HepG2 (cell line): ENCODE results near the gene ZNF132. TPM values are rescaled to one million over a fixed set of nuclear protein-coding genes. Genes with fewer than 3 reads are reported as not detected.
A peak's percentile ranks its signal among the peaks of the same experiment; 100 is the strongest.

ENCODE experiments used
- ATM ChIP-seq: fragments of 450-650 bp; IDR thresholded peaks from 2 replicates; pipeline ENCODE4 v1.7.1; 2017; ENCODE audit warnings: mild to moderate bottlenecking, borderline replicate concordance
- DRAP1 ChIP-seq: IDR thresholded peaks from 2 replicates; pipeline ENCODE4 v1.6.1; 2016; ENCODE audit warnings: missing genetic modification reagents, missing compliant biosample characterization
- HNF4G ChIP-seq, 2 experiments: sonication (generic) in 1 of 2; formaldehyde crosslinking in 1 of 2; IDR thresholded peaks; 2 replicates each; pipeline versions ENCODE4 v1.4.0 to v1.6.1; 2011 to 2020; ENCODE audit warnings: borderline replicate concordance in 2 of 2, low read depth in 2 of 2, mild to moderate bottlenecking in 2 of 2, low read length in 1 of 2, missing genetic modification reagents in 1 of 2, moderate library complexity in 1 of 2
- KLF11 ChIP-seq: IDR thresholded peaks from 2 replicates; pipeline ENCODE4 v1.6.1; 2016; ENCODE audit warnings: missing compliant biosample characterization
- NFIB ChIP-seq: sonication (generic); formaldehyde crosslinking; IDR thresholded peaks from 2 replicates; pipeline ENCODE4 v1.9.0; 2021; ENCODE audit warnings: missing genetic modification reagents, mild to moderate bottlenecking, borderline replicate concordance
- RBAK ChIP-seq: sonication (generic); formaldehyde crosslinking; IDR thresholded peaks from 2 replicates; pipeline ENCODE4 v1.5.1; 2020; ENCODE audit warnings: mild to moderate bottlenecking, missing genetic modification reagents
- SIX4 ChIP-seq: sonication (generic); formaldehyde crosslinking; IDR thresholded peaks from 2 replicates; pipeline ENCODE4 v1.4.0; 2020; ENCODE audit warnings: missing genetic modification reagents
- ZHX1 ChIP-seq: sonication (generic); formaldehyde crosslinking; IDR thresholded peaks from 2 replicates; pipeline ENCODE4 v1.8.1; 2022; ENCODE audit warnings: low read depth, mild to moderate bottlenecking, missing genetic modification reagents
- ZNF282 ChIP-seq: fragments of 450-650 bp; IDR thresholded peaks from 2 replicates; pipeline ENCODE4 v1.6.1; 2018; ENCODE audit not compliant: partially characterized antibody
- ZNF446 ChIP-seq: sonication (generic); formaldehyde crosslinking; IDR thresholded peaks from 2 replicates; pipeline ENCODE4 v1.5.0; 2020; ENCODE audit warnings: mild to moderate bottlenecking, missing genetic modification reagents
- ZNF619 ChIP-seq: sonication (generic); formaldehyde crosslinking; IDR thresholded peaks from 2 replicates; pipeline ENCODE4 v1.4.0; 2020; ENCODE audit warnings: mild to moderate bottlenecking, missing genetic modification reagents
- ZNF646 ChIP-seq: sonication (generic); formaldehyde crosslinking; IDR thresholded peaks from 2 replicates; pipeline ENCODE4 v1.9.0; 2021; ENCODE audit warnings: mild to moderate bottlenecking, missing genetic modification reagents
- polyA plus RNA-seq, 8 experiments: library from polyadenylated mRNA; depleted of rRNA in 3 of 8; stranded (reverse) in 7 of 8; unstranded in 1 of 8; fragments of >200 nt; fragmentation: Illumina TruSeq in 4 of 8; extraction: Trizol in 4 of 8; gene quantifications; 2 replicates each; pipeline versions ENCODE4 v1.2.1 to v1.2.3, GENCODE V29; 2011 to 2016; ENCODE audit warnings: low read depth in 4 of 8, missing spikeins in 1 of 8, mixed read lengths in 1 of 8; ENCODE audit not compliant: insufficient read depth in 1 of 8
- total RNA-seq, 5 experiments: library from RNA; depleted of rRNA; stranded (reverse); fragments of >200 nt; fragmentation: Illumina TruSeq; extraction: Trizol; gene quantifications; 2 replicates each; pipeline ENCODE4 v1.2.3, GENCODE V29; 2016; ENCODE audit warnings: low read depth in 1 of 5
- TF ChIP-seq, protein P1 (sequence below): sonication (generic); formaldehyde crosslinking; IDR thresholded peaks from 2 replicates; pipeline ENCODE4 v1.8.0; 2022; ENCODE audit warnings: missing genetic modification reagents, mild to moderate bottlenecking, moderate library complexity, borderline replicate concordance
- TF ChIP-seq, protein P2 (sequence below): sonication (generic); formaldehyde crosslinking; IDR thresholded peaks from 2 replicates; pipeline ENCODE4 v1.4.0; 2020; ENCODE audit warnings: missing genetic modification reagents, mild to moderate bottlenecking, borderline replicate concordance

Gene ZNF132
- total and polyA plus RNA-seq, 2 of the 13 experiments (the other 11 are each of a cell fraction or from before 2014, with no cell fraction given) = not detected

- TF ChIP-seq, protein P1, sequence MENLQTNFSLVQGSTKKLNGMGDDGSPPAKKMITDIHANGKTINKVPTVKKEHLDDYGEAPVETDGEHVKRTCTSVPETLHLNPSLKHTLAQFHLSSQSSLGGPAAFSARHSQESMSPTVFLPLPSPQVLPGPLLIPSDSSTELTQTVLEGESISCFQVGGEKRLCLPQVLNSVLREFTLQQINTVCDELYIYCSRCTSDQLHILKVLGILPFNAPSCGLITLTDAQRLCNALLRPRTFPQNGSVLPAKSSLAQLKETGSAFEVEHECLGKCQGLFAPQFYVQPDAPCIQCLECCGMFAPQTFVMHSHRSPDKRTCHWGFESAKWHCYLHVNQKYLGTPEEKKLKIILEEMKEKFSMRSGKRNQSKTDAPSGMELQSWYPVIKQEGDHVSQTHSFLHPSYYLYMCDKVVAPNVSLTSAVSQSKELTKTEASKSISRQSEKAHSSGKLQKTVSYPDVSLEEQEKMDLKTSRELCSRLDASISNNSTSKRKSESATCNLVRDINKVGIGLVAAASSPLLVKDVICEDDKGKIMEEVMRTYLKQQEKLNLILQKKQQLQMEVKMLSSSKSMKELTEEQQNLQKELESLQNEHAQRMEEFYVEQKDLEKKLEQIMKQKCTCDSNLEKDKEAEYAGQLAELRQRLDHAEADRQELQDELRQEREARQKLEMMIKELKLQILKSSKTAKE = no peak
- TF ChIP-seq DRAP1 (CRISPR knock-in tag) (peak; percentile 70), ZNF446 (CRISPR knock-in tag) (no peak; the same call in 1 of the 2 replicates), RBAK (no peak), ZNF282 (no peak), ATM (no peak), SIX4 (no peak), HNF4G (IDR thresholded peaks at IDR 0.05; ENCODE audit: borderline replicate concordance, low read depth, low read length) (no peak), HNF4G (CRISPR knock-in tag; IDR thresholded peaks at IDR 0.05; ENCODE audit: borderline replicate concordance, low read depth) (peak; percentile 19; the same call in 1 of the 2 replicates), ZNF646 (CRISPR knock-in tag) (no peak), KLF11 (no peak), ZNF619 (CRISPR knock-in tag) (no peak; the same call in 1 of the 2 replicates), ZHX1 (CRISPR knock-in tag) (no peak; the same call in 1 of the 2 replicates), NFIB (CRISPR knock-in tag) (no peak)
- TF ChIP-seq, protein P2, sequence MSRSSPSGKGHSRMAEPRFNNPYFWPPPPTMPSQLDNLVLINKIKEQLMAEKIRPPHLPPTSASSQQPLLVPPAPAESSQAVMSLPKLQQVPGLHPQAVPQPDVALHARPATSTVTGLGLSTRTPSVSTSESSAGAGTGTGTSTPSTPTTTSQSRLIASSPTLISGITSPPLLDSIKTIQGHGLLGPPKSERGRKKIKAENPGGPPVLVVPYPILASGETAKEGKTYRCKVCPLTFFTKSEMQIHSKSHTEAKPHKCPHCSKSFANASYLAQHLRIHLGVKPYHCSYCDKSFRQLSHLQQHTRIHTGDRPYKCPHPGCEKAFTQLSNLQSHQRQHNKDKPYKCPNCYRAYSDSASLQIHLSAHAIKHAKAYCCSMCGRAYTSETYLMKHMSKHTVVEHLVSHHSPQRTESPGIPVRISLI = no peak; the same call in 1 of the 2 replicates
Observed at GRCh38 chr19:58408152-58409009, 31.6 kb downstream of the ZNF132 start, which contains the start of gene ZNF584 (continued).
